Ramos (cell line): ENCODE measurements around the gene PNP.

Experiments
- in situ Hi-C: fragments of 300-500 bp; cut with MboI; formaldehyde crosslinking; loops from one replicate; pipeline ENCODE4 v1.14.3; 2022; ENCODE audit warnings: low sequenced_read_pairs; ENCODE audit not compliant: unreplicated experiment

The PNP gene

DNA sequence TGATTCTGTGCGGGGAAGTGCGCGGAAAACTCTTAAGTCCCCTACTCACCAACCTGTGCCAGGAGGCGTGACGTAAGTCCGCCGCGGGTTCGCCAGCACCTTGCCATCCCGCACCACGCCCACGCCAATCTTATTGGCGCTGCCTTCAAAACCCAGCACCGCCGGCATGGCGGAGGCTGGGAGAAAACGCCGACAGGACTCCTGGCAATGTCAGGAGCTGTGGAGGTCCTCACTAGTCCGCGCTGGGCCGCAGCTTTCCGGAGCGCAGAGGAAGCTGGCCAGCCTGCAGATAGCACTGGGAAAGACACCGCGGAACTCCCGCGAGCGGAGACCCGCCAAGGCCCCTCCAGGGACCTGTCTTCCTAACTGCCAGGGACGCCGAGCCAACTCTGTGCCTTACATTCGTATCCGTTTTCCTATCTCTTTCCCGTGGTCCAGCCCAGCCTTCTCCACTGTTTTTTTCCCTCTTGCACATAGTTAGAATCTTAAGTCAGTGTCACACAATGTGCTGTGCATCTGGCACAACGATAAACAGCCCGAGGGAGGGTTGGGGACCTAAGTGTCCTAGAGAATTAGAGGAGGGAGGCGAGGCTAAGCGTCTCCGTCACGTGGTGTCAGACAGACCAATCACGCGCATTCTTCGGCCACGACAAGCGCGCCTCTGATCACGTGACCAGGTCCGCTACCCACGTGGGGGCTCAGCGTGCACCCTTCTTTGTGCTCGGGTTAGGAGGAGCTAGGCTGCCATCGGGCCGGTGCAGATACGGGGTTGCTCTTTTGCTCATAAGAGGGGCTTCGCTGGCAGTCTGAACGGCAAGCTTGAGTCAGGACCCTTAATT, 14.5 kb upstream of the PNP start, which contains the start of the genes APEX1 and OSGEP:
APEX1 (plus strand) TSS at position 711 of the 839 bp plus-strand sequence. CDS start 420 bp downstream, outside the sequence.
OSGEP (minus strand) TSS at position 297 of the 839 bp plus-strand sequence; CDS start at position 168, 129 bp downstream.
- in situ Hi-C loops: no loop called here

DNA sequence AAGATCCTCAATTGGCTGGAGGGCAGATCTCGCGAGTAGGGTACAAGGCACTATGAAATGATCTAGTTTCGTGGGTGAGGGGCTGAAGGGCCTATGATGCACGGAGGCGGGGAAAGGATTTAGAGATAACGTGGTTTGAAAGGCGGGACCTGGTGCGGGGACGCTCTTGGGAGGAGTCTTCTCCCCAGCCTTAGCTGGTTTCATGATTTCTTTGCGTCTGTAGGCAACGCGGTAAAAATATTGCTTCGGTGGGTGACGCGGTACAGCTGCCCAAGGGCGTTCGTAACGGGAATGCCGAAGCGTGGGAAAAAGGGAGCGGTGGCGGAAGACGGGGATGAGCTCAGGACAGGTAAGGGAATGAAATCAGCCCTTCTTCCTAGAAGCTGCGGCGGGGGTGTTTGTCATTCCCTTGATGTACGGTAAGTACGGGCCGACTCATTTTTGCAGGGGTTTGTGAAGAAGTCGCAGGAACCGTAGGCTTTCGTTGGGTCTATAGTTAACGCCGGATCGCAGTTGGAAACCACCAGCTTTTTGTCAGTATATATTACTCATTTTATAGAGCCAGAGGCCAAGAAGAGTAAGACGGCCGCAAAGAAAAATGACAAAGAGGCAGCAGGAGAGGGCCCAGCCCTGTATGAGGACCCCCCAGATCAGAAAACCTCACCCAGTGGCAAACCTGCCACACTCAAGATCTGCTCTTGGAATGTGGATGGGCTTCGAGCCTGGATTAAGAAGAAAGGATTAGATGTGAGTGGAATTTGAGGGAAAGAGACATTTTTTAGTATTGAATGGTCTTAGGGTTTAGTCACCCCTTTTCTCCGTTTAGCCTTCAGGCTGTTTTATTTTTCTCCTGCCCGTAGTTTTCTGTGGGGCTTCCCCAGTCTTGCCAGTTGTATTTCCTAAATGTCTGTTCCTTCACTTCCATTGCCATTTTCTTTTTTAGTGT, 13.6 kb upstream of the PNP start:
- in situ Hi-C loops: no loop called here

DNA sequence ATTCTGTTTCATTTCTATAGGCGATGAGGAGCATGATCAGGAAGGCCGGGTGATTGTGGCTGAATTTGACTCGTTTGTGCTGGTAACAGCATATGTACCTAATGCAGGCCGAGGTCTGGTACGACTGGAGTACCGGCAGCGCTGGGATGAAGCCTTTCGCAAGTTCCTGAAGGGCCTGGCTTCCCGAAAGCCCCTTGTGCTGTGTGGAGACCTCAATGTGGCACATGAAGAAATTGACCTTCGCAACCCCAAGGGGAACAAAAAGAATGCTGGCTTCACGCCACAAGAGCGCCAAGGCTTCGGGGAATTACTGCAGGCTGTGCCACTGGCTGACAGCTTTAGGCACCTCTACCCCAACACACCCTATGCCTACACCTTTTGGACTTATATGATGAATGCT, 12.2 kb upstream of the PNP start:
- in situ Hi-C loops: no loop called here

DNA sequence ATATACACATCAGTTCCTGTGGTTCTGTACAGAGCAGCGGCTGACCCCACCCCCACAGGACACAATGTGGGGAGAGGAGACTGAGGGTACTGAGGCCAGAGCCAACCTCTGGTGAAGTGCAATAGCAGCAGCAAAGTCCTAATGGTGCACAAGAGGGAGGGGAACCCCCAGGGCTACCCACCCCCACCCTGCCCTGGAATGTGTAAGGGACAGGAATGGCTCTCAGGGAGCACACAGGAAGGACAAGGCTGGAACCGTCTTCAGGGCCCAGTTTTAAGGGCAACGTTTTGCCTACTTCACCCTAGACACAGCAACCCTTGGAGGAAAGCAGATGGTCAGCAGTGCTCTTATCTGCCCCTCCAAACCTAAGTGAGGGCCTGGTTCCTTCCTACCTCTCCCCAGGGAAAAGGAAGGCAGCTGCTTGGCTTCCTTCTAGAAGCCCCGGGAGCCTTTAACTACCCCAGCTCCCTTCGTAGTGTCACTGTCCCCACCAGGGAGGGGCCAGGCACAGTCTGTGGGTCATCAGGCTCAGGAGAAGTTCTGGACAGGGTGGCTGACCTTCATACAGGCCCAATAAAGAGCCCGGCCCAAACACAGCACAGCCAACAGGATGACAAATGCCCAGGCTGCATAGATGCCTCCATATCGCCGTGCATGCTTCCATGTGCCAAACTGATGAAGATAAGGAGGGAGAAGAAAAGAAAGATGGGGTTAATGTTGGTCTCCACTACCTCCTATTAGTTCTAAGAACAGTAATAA, 11.0 kb upstream of the PNP start:
- in situ Hi-C loops: no loop called here

DNA sequence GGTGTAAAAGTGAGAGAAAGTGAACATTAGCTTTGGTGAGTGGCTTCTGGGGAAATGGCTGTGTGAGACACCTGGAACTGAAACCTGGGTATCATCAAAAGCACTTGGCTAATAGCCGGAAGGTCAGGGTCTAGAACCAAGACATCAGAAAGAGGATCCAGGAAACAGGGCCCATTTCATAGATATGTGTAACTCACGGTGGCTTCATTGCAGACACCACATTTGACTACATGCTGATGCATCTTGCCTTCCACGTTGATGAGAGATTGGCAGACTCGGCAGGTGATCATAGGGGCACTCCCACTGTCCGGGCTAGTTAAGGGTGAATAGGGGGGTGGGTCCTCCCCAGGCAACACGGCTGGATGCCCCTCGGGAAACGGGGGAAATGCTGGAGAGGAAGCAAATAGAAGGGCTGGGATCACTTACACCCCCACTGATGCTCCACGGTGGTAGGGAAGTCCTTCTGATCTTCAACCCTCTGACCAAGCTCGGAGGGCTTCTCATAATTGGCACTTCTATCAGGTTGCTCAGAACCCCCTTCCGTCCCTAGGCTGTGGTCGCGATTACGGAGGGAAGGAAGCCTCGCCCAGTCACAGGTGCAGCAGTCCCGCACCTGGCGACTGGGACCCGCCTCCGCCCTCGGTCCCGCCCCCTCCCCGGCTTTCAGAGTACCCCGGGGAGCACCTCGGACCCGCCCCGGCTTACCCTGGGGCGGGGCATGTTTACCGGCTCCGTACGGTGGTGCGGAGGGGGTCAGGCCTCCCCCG, 8.6 kb upstream of the PNP start:
- in situ Hi-C loops: loop anchor here (10.0 kb wide), 1 partner anchor 126 kb away; the partner anchor contains the start of gene CCNB1IP1

DNA sequence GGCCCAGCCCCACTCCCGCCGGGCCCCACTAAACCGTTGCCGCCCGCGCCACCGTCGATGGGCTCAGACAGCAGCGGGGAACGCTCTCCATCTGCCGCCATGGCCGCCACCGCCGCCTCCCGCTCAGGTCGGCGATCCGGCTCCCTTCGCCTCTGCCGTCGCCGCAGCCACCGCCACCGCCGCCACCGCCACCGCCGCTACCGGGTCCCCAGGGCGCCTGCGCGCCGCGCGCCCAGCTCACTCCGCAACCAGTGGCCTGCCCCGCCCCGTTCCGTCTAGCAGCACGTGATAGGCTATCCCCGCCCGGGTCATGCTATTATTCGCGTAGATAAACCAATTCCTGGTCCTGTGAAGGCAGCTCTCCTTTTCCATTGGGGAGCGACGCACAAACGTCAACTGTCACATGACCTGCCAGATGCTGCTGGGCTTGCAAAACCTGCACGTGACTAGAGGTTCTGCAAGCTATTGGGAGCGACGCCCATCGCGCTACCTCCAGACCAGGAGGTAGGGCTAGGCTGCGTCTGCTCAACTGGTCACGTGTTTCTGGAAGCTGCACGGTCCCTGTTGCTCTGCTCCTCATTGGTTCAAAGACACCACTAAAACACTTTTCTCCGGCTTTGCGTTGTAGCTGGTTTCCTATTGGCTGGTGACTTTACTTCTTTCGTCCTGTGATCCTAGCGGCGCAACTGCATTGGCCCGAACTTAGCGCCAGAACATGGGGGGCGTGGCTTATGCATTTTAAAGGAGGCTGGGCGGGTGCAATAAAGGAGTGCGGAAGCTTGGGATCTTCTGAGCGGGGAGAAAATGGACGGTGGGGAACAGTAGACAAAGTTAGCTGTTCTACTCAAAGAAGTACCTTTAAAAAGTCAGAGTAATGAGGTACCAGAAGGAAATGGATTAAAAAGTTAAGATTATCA, 7.7 kb upstream of the PNP start, which contains the start of gene PIP4P1:
PIP4P1 (minus strand) TSS at position 210 of the 917 bp plus-strand sequence; CDS start at position 101, 109 bp downstream.
- in situ Hi-C loops: loop anchor here (10.0 kb wide), 1 partner anchor 127 kb away; the partner anchor contains the start of gene CCNB1IP1

DNA sequence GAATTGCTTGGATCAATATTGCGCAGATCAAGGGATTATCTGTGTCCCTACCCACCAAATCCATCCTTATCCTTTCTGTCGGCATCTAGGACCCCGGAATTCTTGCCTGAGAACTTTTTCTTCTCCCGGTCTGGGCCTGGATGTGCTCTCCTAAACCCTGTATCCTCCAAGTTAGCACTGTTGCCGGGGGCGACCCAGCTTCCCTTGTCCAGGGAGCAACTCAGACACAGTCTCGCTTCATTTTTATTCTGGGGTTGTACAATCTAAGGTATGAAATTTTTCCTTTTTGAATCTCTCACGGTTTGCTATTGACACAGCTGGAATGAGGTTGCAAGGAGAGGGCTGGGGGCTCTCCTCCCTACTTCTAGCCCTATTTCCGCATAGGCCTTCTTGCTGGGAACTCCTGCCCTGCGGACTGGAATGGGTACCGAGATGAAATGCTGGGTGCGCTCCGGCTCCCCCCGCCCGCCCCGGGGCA, 403 bp upstream of the PNP start:
- in situ Hi-C loops: loop anchor here (10.0 kb wide), 1 partner anchor 134 kb away; the partner anchor contains the start of gene CCNB1IP1

DNA sequence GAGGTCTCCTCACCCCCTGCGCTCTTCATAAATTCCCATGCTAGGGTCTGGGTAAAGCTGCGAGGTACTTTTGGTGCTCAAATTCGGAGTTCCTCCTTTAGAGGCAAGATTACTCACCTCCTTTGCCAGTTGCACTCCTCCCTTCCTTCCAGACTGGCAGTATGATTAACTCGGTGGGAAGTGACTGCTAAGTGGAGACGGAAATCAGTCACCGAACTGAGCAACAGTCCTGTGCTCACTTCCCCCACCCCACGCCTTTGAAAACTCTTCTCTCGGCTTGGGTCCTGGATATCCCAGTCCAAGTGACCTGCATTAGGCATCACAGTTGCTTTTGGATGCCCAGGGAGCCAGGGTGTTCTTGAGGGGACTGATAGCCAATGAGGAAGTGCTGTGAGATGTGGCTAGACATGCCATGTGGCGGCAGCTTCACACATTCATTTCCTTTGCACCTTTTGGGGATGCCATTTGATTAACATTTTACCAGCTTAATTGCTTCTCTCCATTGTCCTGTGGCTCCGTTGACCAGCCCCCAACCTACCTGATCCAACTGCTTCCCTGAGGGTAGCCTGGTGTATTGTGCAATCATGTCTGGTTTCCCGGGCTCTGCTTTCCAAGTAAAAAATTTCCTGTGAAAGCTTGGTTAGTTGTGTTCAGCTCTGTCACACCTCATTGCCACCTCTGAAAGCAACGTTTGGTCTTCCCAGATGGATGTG, 840 bp downstream of the PNP start:
- in situ Hi-C loops: loop anchor here (10.0 kb wide), 1 partner anchor 135 kb away; the partner anchor contains the start of gene CCNB1IP1

DNA sequence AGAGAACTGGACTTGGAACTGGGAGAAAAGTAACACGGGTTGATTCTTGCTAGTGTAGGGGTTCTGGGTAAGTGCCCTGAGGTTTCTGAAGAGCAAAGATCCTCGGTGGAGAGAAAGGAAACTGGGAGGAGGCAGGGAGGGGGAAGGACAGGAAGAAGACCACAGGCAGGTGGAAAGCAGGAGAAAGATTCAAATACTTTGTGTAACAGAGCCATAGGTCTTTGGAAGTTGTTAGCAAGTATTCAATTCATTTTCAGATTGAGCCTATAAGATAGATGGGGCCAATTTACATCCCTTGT, 1.3 kb downstream of the PNP start:
- in situ Hi-C loops: no loop called here

DNA sequence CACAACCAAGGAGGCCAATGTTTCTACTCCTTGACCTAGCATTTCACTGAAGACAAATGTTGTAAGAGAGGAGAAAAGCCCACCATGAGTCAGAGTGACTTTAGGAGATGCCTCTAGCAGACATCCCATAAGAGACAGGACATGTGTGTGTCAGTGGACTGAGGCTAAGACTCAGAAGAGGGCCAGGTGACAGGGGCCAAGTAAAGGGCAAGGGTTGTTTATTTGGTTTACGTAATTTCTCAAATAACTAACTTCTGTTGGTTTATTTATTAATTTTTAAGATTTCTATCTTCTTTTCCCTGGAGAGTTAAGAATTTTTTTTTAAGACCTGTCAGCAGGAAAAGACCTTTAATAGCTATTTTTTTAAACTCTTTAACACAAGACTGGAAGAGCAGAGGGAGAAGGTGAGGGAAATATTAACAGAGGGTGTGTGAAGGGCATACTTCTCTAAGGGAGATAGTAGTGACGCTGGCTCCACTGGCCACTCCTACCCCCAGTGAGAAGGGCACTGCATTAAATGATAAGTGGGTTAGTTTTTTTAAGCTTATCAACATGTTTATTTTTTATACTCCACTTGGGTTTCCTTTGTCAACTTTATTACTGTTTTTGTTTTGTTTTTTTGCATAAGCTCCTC, 3.4 kb downstream of the PNP start:
- in situ Hi-C loops: no loop called here

DNA sequence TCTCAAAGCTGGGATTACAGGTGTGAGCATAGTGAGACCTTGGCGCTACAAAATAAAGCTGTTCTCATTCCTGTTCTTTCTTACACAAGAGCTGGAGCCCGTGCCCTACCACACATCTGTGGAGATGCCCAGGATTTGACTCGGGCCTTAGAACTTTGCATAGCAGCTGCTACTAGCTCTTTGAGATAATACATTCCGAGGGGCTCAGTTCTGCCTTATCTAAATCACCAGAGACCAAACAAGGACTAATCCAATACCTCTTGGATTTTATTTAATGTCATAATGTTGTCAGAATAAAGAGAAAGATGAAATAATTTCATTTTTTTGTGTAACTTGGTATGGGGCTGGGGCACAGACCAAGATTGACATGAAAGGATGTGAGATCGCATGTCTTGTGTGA, 7.6 kb downstream of the PNP start:
- in situ Hi-C loops: no loop called here

DNA sequence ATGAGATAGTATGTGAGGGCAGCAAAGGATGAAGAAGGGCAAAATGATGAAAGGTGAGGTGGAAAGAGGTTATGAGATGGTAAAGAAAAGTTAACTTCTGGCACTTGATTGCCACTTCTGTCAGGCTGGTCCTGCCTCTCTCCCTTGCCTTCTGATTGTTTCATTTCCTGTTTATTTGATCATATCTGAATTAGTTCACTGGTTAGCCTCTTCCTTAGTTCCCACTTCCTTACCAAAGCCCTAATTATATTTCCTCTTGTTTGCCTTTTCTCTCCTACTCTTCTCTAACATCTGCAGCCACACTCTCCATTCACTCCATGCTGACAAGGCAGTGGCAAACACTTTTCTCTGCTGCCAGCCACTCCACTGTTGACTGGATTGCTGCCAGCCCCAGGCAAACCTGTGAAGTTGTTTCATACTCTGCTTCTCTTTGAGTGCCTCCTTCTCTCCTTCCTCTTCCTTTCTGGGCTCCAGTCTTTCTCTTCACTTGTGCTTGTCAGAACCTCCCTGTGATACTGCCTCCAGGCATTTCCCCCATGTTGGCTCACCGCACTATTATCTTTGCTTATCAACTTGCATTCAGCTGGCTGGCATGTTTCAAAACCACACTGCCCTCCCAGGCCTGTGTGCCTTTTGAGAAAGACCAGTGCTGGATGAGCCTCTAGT, 8.1 kb downstream of the PNP start:
- in situ Hi-C loops: no loop called here

DNA sequence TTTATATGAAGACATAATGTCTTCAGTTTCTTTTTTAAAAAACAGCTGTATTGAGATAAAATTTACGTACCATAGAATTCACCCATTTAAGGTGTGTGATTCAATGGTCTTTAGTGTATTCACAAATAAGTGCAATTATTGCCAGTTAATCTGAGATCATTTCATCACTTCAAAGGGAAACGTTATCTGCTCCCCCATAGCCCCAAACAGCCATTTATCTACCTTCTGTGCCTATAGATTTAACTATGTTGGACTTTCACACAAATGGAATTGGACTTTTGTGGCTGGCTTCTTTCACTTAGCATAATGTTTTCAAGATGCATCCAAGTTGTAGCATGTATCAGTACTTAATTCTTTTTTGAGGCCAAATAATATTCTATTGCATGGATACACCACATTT, 9.7 kb downstream of the PNP start:
- in situ Hi-C loops: no loop called here

DNA sequence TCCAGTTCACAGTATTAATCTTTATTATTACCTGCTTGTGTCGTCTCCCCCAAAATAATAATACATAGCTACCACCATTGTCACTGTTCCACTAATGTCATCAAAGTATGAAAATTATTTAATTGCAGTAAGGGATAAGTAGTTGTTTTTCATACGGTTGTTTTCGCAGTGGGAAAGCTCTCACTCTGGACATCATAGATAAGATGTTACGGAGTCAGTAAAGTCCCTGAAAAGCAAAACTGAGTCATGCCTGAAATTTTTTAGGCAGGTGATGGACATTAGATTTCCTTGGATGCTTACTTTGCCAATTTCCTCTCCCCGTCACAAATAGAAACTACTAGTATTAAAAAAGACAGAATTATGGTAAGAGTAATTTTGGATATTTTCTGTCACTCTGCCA, 13.2 kb downstream of the PNP start:
- in situ Hi-C loops: no loop called here

DNA sequence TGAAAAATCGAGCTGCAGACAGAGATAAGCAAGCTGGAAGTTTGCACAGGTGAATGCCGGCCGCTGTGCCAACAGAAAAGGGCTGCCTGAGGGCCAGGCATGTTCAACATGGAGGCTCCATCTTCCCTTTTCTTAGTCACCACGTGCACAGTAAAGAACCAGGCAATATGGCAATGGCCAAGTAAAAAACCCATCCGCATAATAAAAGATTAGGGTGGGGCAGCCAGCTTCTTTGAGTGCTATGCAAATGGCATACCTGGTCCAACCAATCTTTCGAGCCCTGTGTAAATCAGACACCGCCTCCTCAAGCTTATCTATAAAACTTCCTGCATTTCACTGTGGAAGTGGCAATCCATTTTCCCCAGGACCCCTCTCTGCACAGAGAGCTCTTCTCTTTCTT, 16.7 kb downstream of the PNP start:
- in situ Hi-C loops: no loop called here

DNA sequence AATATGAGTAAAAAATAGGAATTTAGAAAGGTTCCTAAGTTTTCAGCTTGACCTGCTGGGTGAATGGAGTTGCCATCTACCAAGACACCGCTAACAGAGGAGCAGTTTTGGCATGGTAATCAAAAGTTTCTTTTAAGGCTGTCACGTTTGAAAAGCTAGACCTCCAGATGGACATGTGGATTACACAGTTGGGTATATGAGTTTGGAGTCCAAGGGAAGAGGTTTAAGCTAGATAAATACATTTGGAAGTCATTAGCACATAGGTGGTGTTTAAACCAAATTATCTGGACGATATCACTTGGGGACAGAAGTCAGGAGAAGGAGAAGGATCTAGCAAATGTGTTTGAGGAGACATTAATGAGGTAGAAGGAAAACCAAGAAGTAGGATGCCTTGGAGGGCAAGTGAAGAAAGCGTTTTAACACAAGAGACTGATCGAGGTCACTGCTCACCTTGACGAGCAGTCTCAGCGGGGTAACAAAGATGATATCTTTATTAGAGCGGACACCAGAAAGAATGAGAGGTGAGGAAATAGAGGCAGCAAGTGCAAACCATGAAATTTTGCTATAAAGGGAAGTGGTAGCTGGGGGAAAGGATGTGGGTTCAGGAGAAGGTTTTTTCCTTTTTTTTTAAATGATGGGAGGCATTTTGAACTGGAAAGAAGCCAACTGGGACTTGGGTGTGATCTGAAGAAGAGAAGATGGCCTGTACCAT, 17.6 kb downstream of the PNP start:
- in situ Hi-C loops: no loop called here
